A673 (cell line): ENCODE results near the gene SPNS3.

Source experiments
- CTCF ChIP-seq: fragments of 300-800, 200-600 bp; sonication (generic); conservative IDR thresholded peaks from 2 replicates; pipeline ENCODE4 v1.5.1; 2017; ENCODE audit warnings: low read depth, mild to moderate bottlenecking, antibody characterized with exemption, low read length, moderate library complexity, mixed read lengths
- EZH2 ChIP-seq: fragments of 200-600 bp; sonication (generic); IDR thresholded peaks from 2 replicates; pipeline ENCODE4 v1.6.1; 2017; ENCODE audit warnings: borderline replicate concordance, low read depth, mild to moderate bottlenecking, mixed read lengths, antibody characterized with exemption, low read length; ENCODE audit not compliant: poor library complexity, severe bottlenecking

GRCh38 chr17:4527566-4528125, 93.9 kb downstream of the SPNS3 start:
- TF ChIP-seq CTCF (no peak), EZH2 (no peak)
